HG03097 (cell line): ENCODE measurements around the gene TOR3A.
"Not testable (repeated sequence)": the region's sequence is repeated elsewhere in the genome, so short reads cannot be mapped to it uniquely, and the experiment has no call there.

Source experiments
- ATAC-seq: cut with Tn5 transposase; IDR thresholded peaks from one replicate; pipeline ENCODE4 v1.9.1; 2021; ENCODE audit not compliant: unreplicated experiment, low FRiP score

Gene TOR3A

DNA sequence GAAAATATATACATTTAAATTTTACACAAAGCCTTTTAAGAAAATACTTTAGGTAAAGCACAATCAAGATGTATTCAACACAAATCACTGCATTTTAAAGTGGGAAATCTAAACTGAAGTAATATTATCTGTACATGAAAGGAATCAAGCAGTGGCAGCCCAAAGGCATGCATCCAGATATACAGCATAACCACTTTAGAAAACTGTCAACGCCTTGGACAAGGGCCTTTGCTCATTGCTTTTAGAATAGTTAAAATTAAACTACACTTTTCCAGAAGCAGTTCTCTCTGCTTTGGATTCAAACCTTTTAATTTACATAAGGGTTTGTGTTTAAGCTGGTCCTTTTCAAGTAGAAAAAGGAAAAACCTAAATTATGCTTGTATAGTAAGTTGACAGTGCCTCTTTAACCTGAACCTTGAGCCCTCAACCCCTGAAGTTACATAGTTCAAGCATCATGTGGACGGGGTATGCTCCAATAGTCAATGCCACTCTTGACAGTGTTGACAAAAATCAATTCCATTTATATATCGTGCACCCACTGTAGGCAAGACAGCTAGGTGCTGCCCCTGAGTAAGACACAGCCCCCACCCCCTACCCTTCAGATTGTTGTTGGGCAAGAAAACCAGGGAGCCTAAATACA lies 22.9 kb downstream of the TOR3A start:
- ATAC-seq = no peak

DNA sequence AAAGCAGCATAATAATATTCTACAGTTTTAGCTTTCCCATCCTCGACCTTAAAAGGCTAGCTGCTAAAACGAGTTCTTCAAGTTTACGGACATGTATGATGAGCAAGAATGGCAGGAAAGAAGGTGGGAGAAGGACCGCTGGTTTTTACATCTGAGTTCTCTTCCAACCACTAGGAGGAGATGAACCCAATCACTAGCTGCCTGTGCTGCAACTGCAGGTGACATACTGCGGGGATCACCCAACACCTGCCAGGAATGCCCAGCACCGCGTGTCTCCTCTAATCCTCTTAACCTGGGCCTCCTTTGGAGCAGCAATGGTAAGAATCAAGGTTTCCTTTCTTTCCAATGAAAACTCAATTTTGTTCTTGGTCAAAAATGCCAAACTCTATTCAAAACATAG lies 23.5 kb downstream of the TOR3A start:
- no peak for ATAC-seq

DNA sequence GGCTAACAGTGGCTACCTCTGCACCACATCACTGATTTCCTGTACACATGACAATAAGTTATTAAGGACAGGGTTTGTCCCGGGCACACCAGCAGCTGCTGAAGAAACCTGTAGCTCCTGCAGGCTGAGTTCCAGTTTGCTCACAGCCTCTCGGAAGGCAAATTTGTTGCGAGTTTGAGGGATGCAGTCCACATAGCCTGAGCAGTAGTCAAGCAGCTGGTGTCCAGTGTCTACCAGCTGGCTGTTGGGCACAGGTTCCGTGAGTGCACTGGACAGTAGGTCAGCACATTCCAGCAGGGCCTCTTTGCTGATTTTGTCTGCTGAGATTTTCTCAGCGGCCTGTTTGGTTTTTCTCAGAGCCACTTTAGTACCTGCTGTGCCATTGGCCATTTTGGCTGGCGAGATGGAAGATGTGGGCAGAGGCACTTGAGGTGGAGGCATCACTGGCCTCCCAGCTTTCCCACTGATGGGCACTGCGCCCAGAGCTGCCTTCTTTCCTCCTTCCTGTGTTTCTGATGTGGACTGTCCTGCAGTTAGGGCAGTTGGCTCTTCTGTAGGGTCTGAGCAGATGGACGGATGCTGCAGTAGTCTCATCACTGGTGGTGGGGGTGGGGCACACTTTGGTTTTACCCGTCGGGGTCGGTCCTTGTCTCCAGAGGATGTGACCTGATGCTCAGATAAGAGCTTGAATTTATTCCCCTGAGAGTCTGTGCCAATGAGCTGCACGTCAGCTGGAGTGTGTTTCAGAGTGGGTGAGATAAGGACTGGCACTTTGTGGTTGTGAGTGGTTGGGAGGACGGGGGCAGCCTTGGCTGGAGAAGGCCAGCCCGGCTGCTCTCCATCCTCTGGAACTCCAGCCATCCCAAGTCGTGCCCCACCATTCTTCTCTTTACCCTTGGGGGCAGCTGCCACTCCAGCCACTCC lies 26.1 kb downstream of the TOR3A start:
- no peak for ATAC-seq

DNA sequence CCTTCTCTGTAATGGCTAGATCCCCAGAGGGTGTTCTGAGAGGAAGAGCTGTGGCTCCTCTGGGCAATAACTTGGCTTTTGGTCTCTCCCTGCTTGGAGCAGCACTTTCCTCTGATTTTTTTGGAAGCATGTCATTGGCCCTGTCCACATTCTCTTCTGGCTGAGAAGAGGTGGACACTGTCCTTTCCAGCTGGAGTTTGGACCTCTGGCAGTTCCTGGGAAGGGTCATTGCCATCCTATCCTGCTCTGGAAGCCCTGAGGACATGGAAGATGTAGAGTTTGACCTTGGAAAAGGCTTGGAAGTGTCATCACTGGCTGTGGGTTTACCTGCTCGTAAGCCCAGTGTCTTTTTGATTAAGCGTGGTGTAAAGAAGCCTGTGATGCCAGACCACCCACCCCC lies 26.8 kb downstream of the TOR3A start:
- no peak for ATAC-seq

DNA sequence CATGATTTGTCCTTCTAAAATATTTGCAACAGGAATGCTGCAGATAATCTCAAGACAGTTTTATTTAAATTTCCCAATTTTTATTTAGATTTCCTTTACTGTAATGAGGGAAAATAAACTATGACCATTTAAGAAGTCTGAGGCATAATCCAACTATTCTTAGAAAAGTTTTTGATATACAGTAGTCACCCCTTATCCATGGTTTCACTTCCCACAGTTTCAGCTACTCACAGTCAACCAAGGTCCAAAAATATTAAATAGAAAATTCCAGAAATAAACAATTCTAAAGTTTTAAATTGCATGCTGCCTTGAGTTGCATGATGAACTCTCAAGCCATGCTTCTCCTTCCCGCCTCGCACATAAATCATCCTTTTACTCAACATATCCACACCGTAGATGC lies 33.3 kb downstream of the TOR3A start:
- ATAC-seq = no peak

DNA sequence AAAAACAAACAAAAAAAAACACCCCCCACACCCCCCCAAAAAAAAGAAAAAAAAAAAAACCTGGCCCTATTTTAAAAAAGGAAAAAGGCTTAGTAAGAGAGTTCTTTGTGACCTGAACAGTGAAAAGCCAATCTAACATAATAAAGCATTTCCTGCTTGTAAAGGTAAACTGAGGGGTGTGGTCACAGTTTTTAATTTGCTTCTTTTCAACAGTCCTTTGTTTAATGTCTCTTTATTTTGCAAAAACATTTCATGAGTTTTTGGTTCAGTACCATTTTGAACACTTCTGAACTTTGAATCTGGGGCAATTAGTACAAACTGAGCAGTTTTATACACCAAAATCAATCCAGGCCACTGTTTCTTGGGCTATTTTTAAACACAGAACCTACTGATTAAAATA lies 37.6 kb downstream of the TOR3A start:
- no peak for ATAC-seq

DNA sequence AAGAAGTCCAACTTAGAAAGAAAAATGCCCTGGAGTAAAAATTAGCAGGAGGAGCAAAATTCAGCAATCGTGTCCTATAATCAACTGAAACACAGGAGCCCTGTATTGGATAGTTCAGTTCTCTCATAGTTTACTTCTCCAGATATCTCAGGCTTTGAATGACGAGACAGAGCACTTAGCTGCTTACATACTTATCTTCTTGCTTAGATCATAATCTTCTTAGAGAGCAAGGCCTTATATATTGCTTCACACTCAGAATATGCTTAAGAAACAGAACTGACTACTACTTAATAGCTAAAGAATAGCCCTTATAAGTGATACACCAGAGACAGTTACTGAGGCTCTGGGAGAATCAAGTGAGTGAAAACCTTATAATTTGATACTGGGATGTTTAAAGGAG lies 38.9 kb downstream of the TOR3A start:
- no peak for ATAC-seq

DNA sequence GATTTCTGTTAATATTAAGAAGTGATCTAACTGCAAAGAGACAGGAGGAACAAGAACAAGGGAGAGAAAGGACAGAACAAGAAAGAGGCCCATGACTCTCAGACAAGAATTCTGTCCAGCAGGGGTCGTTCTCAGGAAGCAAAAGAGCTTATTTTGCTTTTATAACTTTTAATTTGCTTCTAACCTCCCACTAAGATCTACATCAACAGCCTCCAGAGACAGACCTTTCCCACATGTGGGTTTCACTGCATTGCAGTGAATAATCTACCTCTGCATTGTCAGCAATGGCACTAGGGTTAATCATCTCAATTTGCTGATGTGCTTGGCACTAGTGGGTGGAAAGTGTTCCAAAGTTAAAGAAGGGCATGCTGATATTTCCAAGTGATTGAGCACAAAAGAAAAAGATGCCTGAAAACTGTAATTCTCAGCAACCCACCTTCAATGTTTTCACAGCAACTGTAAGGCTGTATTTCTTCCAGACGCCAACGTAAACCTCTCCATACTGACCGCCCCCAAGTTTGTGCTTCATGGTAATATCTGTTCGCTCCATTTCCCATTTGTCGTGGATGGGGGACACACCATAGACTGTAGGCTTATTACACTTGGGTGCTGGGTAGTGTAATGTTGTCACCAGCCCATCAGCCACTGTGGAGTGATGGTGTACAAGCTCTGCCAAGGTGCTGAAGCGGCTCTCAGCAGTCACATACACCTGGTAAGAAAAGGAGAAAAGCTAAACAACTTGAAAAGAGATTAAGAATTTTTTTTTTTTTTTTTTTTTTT lies 39.5 kb downstream of the TOR3A start:
- ATAC-seq = no peak

DNA sequence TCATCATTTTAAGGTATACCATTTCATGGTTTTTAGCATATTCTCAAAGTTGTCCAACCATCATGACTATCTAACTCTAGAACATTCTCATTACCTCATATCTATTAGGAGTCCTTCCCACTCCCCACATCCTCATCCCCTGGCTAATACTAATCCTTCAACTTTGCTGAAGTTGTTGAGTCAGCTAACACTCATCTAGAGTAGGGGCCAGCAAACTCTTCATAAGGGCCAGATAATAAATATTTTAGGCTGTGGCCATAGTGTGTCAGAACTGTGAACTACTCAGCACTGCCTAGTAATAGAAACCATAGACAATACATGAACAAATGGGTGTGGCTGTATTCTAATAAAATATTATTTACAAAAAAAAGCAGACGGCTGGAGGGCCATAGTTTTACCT lies 43.0 kb downstream of the TOR3A start:
- ATAC-seq = no peak

DNA sequence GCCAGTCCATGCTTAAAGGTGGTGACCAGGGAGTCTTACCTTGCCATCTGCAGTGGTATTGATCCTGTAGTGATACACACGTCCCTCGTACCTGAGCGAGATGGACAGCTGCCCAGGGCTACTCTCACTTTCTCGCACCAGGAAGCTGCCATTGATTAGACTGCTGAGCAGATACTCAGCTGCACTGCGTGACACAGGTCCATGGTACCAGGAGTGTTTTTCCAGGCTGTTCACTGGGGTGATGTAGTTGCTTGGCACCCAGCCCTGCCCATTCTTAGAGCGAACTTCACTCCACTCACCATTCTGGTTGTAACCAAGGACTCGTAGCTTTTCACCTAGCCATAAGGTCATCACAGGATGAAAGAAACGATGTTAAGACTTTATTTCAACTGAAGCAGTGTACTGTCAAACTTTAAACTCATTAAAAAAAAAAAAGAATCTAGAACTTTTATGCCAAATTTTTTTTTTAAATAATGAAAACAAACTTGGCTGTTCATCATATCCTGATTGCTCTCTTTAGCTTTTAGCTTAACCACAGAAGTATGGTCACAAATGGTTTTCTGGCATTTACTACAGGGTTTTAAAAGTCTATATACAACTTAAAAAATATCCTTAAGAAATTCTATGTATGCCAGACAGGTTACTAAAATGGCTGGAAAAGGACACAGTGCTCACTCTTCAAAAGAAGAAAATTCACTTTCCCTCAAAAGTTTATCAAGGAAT lies 44.6 kb downstream of the TOR3A start:
- no peak for ATAC-seq

DNA sequence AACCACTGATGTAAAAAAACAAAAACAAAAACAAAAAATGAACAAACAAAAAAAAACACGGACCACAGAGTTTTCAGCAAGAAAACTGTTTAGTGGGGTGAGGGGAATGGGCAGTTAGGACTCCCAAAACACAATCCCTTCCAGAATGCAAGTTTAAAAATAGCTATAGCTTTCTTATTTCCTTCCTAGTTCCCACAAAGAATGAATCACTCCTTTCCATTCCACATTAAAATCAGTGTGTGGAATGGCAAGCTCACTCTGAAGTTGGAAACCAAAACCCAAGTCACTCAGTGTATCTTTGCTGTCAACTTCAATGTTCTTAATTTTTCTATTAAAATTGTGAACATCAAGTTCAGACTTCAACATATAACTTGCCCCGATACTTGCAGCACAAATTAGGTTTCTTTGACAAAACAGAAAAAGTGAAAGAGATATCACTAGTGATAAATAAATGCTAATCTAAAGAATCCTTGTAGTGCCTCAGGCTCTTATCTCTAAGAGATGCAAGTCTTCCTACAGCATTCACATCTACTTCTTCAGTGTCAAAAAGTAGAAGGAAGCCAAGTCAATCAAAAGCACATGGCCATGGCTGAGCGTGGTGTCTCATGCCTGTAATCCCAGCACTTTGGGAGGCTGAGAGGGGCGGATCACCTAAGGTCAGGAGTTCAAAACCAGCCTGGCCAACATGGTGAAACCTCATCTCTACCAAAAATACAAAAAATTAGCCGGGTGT lies 45.5 kb downstream of the TOR3A start:
- no peak for ATAC-seq

DNA sequence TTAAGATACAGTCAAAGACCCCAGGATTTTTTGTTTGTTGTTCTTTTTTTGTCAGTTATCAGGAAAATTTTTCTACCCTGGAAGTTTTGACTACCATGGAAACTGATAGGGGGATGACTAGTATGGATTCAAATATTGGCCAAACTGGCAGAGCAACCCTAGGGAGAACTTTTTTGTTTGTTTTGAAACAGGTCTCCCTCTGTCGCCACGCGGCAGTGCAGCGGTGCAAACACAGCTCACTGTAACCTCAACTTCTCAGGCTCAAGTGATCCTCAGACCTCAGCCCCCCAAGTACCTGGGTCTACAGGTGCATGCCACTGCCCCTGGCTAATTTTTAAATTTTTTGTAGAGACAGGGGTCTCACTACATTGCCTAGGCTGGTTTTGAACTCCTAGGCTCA lies 46.6 kb downstream of the TOR3A start:
- ATAC-seq = no peak

DNA sequence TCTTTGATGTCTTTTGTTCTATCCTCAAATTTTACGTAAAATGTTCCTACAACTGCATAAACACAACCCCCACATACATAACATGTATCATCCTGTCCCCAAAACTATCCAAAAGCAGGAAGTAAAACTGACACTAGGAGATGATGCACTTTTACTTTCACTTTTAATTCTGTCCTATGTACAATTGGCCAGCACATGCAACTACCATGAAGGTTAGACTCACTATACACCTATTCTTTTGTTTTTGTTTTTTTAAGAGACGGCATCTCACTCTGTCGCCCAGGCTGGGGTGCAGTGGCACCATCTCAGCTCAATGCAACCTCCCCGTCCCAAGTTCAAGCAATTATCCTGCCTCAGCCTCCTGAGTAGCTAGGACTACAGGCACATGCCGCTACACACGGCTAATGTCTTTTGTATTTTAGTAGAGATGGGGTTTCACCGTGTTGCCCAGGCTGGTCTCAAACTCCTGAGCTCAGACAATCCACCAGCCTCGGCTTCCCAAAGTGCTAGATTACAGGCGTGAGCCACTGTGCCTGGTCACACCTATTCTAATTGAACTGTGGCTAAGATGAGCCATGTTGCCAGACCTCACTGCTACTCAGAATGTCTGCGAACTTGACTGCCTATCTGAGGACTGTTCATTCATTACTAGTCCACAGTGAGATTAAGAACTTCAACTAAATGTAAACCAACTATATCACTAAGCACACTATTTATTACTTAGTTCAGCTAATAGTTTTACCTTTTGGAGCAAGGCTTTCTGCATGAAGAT lies 48.0 kb downstream of the TOR3A start:
- ATAC-seq = peak; percentile 97

DNA sequence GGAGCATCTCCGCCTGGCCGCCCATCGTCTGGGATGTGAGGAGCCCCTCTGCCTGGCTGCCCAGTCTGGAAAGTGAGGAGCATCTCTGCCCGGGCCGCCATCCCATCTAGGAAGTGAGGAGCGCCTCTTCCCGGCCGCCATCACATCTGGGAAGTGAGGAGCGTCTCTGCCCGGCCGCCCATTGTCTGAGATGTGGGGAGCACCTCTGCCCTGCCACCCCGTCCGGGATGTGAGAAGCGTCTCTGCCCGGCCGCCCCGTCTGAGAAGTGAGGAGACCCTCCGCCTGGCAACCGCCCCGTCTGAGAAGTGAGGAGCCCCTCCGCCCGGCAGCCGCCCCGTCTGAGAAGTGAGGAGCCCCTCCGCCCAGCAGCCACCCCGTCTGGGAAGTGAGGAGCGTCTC lies 53.3 kb downstream of the TOR3A start:
- not testable (repeated sequence) for ATAC-seq

DNA sequence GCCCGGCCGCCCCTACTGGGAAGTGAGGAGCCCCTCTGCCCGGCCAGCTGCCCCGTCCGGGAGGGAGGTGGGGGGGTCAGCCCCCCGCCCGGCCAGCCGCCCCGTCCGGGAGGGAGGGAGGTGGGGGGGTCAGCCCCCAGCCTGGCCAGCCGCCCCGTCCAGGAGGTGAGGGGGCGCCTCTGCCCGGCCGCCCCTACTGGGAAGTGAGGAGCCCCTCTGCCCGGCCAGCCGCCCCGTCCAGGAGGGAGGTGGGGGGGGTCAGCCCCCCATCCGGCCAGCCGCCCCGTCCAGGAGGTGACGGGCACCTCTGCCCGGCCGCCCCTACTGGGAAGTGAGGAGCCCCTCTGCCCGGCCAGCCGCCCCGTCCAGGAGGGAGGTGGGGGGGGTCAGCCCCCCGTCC lies 53.8 kb downstream of the TOR3A start:
- ATAC-seq = not testable (repeated sequence)

DNA sequence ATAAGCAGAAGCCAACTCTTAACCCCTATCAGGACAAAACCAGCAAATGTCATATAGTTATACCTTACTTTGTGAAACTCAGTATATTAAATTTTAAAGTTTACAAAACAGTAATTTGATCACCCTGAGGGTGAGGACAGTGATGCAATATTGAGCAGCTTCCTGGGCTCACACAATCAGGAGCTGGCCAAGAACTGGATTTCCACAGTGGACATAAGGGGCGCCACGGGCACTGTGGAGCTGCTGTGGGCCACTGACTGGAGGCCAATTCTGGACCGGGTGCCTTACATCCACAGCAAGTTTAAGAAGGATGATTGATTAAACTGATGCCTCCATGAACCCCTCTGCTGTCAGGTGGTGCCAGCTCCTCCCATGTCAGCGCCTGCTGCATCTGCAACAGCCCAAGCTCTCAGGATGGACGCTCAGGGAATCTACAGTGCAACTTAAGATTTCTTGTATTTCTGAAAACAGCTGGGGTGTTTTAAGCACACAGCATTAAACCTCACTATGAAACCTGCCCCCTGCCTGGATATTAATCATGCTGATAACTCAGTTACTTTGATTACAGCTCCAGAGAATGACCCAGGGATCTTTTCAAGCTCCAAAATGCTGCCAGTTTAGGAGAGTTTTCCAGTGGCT lies 55.9 kb downstream of the TOR3A start:
- ATAC-seq = no peak

DNA sequence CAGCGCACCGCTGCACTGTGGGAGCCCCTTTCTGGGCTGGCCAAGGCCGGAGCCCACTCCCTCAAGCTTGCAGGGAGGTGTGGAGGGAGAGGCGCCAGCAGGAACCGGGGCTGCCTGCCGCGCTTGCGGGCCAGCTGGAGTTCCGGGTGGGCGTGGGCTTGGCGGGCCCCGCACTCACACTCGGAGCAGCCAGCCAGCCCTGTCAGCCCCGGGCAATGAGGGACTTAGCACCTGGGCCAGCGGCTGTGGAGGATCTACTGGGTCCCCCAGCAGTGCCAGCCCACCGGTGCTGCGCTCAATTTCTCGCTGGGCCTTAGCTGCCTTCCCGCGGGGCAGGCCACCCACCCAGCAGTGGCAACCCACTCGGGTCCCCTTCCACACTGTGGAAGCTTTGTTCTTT lies 56.9 kb downstream of the TOR3A start:
- ATAC-seq = not testable (repeated sequence)

DNA sequence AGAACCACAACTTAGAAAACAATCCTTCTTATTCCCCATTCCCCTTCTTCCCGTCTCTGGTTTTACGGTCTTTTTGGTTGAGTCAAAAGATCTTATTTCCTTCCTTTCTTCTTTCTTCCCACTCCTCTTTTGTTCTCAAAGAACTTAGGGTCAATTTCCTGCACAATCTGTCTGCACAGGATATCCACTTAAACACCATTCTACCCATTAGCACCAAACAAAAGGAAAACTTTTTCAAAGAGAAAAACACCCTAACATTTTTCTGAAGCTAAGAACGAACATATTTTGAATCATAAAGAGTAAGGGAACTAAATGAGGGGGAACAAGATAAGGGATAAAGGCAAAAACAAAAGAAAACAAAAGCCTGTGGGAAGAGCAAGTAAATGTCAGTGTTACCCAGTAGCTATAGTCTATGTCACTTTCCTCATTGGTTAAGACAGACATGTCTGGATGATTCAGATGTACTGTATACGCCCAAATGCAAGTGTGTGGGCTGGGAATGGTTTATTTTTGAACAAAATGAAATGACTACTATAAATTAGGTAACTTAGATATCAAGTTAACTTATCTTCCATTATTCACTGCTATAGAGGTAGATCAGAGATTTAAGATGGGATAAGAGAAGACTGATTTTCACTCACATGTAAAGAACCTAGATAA lies 59.9 kb downstream of the TOR3A start:
- ATAC-seq = no peak
